Common myeloid progenitor, CD34-positive (primary cell): ENCODE measurements around the gene GZF1.
A peak's percentile ranks its signal among the peaks of the same experiment; 100 is the strongest.

ENCODE experiments used
- CTCF ChIA-PET: fragments of 350-600 bp; sonication (Branson Sonifier 250); formaldehyde crosslinking; loops from one replicate; lab custom pipeline; 2021; ENCODE audit warnings: antibody characterized with exemption; lab: Charles Lee
- POLR2A ChIA-PET: fragments of 350-600 bp; sonication (Branson Sonifier 250); formaldehyde crosslinking; loops from one replicate; lab custom pipeline; 2021; ENCODE audit warnings: antibody characterized with exemption; lab: Charles Lee
- DNase-seq, 3 donors: peaks; one replicate each; pipeline versions ENCODE4 v3.0.0 to v3.0.0-alpha.2; 2013
- H3K27ac ChIP-seq, 2 experiments: 1 replicate in 1 of 2; 2 replicates in 1 of 2; pipeline ENCODE4 v1.7.0; 2013; ENCODE audit warnings: inconsistent platforms in 2 of 2, low read length in 2 of 2, mild to moderate bottlenecking in 2 of 2, low read depth in 1 of 2, moderate library complexity in 1 of 2; ENCODE audit not compliant: severe bottlenecking in 2 of 2, insufficient read depth in 1 of 2, poor library complexity in 1 of 2
- H3K27me3 ChIP-seq, 5 experiments: replicated peaks in 2 of 5; 1 replicate in 3 of 5; 2 replicates in 2 of 5; pipeline versions ENCODE4 v1.6.1 to v1.7.0; 2013; ENCODE audit warnings: low read length in 4 of 5, mild to moderate bottlenecking in 2 of 5, moderate library complexity in 2 of 5, inconsistent platforms in 1 of 5; ENCODE audit not compliant: insufficient read depth in 5 of 5, control insufficient read depth in 4 of 5
- H3K36me3 ChIP-seq, 4 experiments: 1 replicate in 2 of 4; 2 replicates in 2 of 4; pipeline versions ENCODE4 v1.6.1 to v1.7.0; 2013; ENCODE audit warnings: low read length in 3 of 4, control low read depth in 1 of 4, mild to moderate bottlenecking in 1 of 4; ENCODE audit not compliant: control insufficient read depth in 4 of 4, insufficient read depth in 4 of 4
- H3K4me1 ChIP-seq, 4 experiments: 1 replicate in 3 of 4; 2 replicates in 1 of 4; pipeline versions ENCODE4 v1.6.1 to v1.7.1; 2013; ENCODE audit warnings: low read length in 3 of 4, mild to moderate bottlenecking in 3 of 4, control low read depth in 1 of 4, inconsistent platforms in 1 of 4, moderate library complexity in 1 of 4; ENCODE audit not compliant: control insufficient read depth in 4 of 4, insufficient read depth in 4 of 4; ENCODE audit errors: control extremely low read depth in 1 of 4
- H3K4me3 ChIP-seq, 7 experiments: 1 replicate in 4 of 7; 2 replicates in 3 of 7; pipeline versions ENCODE4 v1.5.1 to v1.7.0; 2013; ENCODE audit warnings: mild to moderate bottlenecking in 7 of 7, low read length in 6 of 7, moderate library complexity in 6 of 7, inconsistent platforms in 2 of 7, low read depth in 2 of 7, control low read depth in 1 of 7; ENCODE audit not compliant: insufficient read depth in 4 of 7, control insufficient read depth in 1 of 7; ENCODE audit errors: extremely low read depth in 1 of 7
- H3K9me3 ChIP-seq, 5 experiments: 1 replicate in 4 of 5; 2 replicates in 1 of 5; pipeline versions ENCODE4 v1.6.1 to v1.7.1; 2013; ENCODE audit warnings: low read length in 4 of 5, mild to moderate bottlenecking in 2 of 5, inconsistent platforms in 1 of 5, low read depth in 1 of 5, moderate library complexity in 1 of 5; ENCODE audit not compliant: control insufficient read depth in 4 of 5, insufficient read depth in 2 of 5; ENCODE audit errors: control extremely low read depth in 1 of 5
- WGBS: methylation state at CpG from one replicate; pipeline ENCODE4 v1.1.5; 2013; ENCODE audit not compliant: insufficient coverage; 5-methylcytosine and 5-hydroxymethylcytosine counted together

Gene GZF1

DNA sequence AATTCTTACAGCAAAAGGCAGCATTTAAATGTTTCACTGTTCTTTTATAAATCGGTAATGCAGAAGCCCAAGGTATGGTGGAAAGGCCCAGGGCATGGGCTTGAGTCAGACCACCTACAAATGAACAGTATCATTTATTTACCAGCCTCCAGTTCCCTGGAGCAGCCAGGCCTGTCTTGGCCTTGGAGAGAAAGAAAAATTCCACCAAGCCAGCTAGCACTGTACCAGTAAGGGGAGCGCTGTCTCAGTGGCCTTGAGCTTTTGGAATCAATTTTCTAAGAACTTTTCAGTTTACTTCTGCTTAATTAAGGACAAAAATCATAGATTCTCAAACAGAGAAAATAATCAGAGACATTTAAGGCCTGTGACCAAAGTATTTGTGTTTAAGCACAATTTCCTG, 47.0 kb downstream of the GZF1 start:
- Histone ChIP-seq H3K4me3 (no peak overlapping the region), H3K36me3 (peaks cover 0 to 7% (median under 1%) of the 10 kb centered on the region in 4 experiments), H3K27me3 (no peaks in the 10 kb centered on the region), H3K4me1 (peaks cover 0 to 2% (median 0%) of the 10 kb centered on the region in 4 experiments), H3K27ac (no peak overlapping the region), H3K9me3 (no peaks in the 10 kb centered on the region)
- ChIA-PET CTCF (interaction anchor here (1.0 to 1.5 kb wide), 3 partner anchors 9 to 37 kb away, joined by 3 to 4 read pairs (median 3); no protein-coding TSS in a partner anchor), POLR2A (no interaction called here)
- no peak for DNase-seq
- WGBS, result 100% methylated on average over 1 of the region's 2 CpGs

DNA sequence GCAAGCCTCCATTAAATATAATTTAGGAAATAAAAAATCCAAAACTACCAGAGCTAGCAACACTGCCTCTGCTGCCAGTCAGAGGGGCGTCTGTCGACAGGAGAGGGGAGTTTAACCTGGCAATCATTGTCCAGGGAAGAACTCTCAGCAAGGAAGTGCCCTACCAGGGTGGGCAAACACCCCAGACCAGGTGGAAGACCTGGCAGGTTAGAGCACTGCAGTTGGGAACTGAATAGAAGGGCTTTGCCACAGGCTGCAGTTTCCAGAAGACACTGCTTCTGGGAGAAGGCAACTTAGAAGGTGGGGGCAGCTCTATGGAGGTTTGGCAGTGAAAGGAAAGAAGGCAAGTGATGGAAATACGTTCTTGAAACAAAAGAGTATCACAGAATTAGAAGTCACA, 47.8 kb downstream of the GZF1 start:
- Histone ChIP-seq H3K9me3 (no peaks in the 10 kb centered on the region), H3K4me1 (peaks cover 0 to 2% (median 0%) of the 10 kb centered on the region in 4 experiments), H3K27me3 (no peaks in the 10 kb centered on the region), H3K27ac (no peak overlapping the region), H3K4me3 (no peak overlapping the region), H3K36me3 (peaks cover 0 to 4% (median under 1%) of the 10 kb centered on the region in 4 experiments)
- CTCF ChIA-PET, result interaction anchor here (0.6 to 1.5 kb wide), 6 partner anchors 10 to 225 kb away, joined by 3 to 4 read pairs (median 3); no protein-coding TSS in a partner anchor
- DNase-seq, result no peak
- POLR2A ChIA-PET, result no interaction called here
- 96% methylated on average over 2 of the region's 3 CpGs for WGBS

DNA sequence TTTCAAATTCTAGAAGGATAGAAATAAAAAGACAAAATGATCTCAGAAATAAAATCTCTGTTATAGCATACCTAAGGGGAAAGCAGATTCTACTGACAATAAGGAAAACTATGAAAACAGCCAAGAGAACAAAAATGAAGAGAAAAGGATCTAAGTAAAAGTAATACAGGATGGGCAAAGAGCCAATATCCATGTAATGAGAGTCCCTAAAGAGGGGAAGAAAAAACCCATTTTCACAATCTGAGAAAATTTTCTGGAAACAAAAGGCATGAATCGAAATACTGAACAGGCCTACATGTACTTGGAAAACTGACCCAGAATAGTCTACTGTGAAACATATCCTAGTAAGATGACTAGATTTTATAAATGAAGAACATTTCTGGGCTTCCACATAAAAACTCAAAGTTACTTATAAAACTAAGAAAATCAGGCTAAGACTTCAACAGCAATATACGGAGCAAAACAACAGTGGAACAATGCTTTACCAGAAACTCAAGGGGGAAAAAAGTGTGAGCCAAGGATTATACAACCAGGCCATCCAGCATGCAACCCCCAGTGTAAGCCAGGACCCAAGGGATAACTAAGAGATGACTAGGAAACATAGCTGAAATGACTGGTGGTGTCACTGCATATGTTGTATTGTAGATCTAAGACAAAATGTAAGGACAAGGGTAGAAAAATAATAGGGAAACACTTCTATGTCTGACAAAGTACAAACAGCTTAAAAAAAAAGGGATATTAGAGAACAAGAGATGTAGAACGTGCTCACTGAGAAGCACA, 49.1 kb downstream of the GZF1 start:
- WGBS, result no CpG with 5 or more reads among the region's 3 CpGs
- no peak for DNase-seq

DNA sequence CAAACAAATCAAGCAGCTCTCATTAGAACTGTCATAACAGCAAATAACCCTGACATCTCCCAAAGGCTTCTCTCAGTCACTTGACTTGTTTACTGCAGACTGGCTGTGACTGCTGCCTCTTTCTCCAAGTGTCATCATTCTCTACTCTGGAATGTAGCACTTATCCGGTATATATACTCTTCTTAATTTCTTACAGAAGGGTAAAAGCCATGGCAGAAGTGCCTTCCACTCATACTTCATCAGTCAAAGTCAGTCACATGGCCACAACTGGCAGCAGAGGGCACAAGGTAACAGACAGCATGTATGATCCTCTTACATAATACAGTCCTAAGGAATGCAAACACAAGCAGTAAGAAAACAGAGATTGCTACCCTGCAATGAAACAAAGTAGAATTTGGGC, 50.0 kb downstream of the GZF1 start:
- Histone ChIP-seq H3K4me3 (no peak overlapping the region), H3K27ac (no peak overlapping the region), H3K9me3 (no peaks in the 10 kb centered on the region), H3K27me3 (no peaks in the 10 kb centered on the region), H3K4me1 (peaks cover 0 to 11% (median 2%) of the 10 kb centered on the region in 4 experiments), H3K36me3 (peaks cover 0 to 4% (median 2%) of the 10 kb centered on the region in 4 experiments)
- WGBS, result no CpG with 5 or more reads among the region's 1 CpG
- CTCF ChIA-PET, result interaction anchor here (0.7 kb wide), 1 partner anchor 15 kb away, joined by 3 read pairs; no protein-coding TSS in a partner anchor
- POLR2A ChIA-PET, result interaction anchor here (0.9 kb wide), 1 partner anchor 10 kb away, joined by 3 read pairs; the partner anchor contains the start of gene NAPB
- DNase-seq, result peak in 2 of 3 donors; percentile 3 to 21

More for the DNA sequence above, 49.1 kb downstream of the GZF1 start:
- Histone ChIP-seq H3K27me3 (no peaks in the 10 kb centered on the region), H3K4me3 (no peak overlapping the region), H3K36me3 (peaks cover 0 to 4% (median 2%) of the 10 kb centered on the region in 4 experiments), H3K27ac (no peak overlapping the region), H3K9me3 (no peaks in the 10 kb centered on the region), H3K4me1 (peaks cover 0 to 6% (median 2%) of the 10 kb centered on the region in 4 experiments)
- CTCF ChIA-PET, result interaction anchor here (0.7 to 1.0 kb wide), 3 partner anchors 9 to 37 kb away, joined by 3 to 4 read pairs (median 4); no protein-coding TSS in a partner anchor
- POLR2A ChIA-PET, result interaction anchor here (0.9 kb wide), 1 partner anchor 10 kb away, joined by 3 read pairs; the partner anchor contains the start of gene NAPB

DNA sequence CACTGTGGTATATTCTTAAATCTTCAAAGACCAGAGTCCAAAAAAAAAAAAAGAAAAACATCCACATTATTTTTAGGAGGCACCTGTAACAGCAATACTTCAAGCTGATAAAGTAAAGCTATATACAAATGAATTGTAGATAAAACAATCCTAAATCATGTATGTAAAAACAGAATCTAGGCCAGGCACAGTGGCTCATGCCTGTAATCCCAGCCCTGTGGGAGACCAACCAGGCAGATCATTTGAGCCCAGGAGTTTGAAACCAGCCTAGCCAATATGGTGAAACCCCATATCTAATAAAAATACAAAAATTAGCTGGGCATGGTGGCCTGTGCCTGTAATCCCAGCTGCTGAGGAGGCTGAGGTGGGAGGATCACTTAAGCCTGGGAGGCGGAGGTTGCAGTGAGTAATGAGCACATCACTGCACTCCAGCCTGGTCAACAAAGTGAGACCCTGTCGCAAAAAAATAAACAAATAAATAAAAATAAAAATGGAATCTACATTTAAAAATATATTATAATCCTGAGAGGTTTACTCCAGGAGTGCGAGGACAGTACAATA, 52.0 kb downstream of the GZF1 start:
- no peak for DNase-seq
- H3K27ac ChIP-seq, result no peak overlapping the region
- no CpG with 5 or more reads among the region's 3 CpGs for WGBS
- H3K4me3 ChIP-seq, result no peak overlapping the region
- no peaks in the 10 kb centered on the region for H3K27me3 ChIP-seq
- peaks cover 0 to 2% (median under 1%) of the 10 kb centered on the region in 4 experiments for H3K36me3 ChIP-seq
- ChIA-PET POLR2A (no interaction called here), CTCF (no interaction called here)
- H3K4me1 ChIP-seq, result peaks cover under 1 to 26% (median 9%) of the 10 kb centered on the region in 4 experiments
- H3K9me3 ChIP-seq, result no peaks in the 10 kb centered on the region

DNA sequence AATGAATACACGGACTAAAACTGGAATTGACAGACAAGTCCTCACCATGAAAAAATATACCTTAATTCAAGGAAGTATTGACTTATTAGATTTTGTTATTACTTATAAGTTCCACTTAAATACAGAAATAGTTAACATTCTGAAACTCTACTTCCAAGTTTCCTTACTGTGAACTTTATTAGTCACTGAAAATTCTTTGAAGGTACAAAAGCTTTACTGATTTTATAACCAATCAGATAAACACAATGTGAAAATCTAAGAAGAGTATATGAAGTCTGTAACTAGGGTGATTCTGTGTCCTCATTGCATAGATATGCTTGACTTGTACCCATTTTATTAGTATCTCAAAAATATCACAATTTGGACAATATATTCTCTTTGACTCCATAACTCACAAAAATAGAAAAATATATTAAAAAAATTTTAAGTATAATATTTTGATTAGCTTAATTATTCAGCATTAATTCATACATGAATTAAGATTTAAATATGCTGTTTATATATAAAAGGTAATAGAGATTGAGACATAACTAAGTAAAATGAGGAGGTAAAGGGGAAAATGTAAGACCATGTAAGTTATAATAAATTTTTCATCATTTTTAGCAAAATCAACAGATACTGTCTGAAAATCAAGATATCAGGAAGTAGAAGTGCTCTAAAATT, 52.7 kb downstream of the GZF1 start:
- Histone ChIP-seq H3K27ac (no peak overlapping the region), H3K36me3 (peaks cover 0 to 2% (median under 1%) of the 10 kb centered on the region in 4 experiments), H3K4me1 (peaks cover 5 to 34% (median 13%) of the 10 kb centered on the region in 4 experiments), H3K27me3 (no peaks in the 10 kb centered on the region), H3K9me3 (no peaks in the 10 kb centered on the region), H3K4me3 (no peak overlapping the region)
- CTCF ChIA-PET, result interaction anchor here (1.2 to 1.5 kb wide), 3 partner anchors 17 to 30 kb away, joined by 3 to 4 read pairs (median 3); no protein-coding TSS in a partner anchor
- no peak for DNase-seq
- POLR2A ChIA-PET, result no interaction called here
- WGBS, result no CpG with 5 or more reads among the region's 1 CpG
